Measurements from ENCODE around the gene SHC2.

GRCh38 chr19:422213-422916 is 38.5 kb downstream of the SHC2 start:
- TF ChIP-seq TAF1 (IDR thresholded peaks at IDR 0.05; ENCODE audit: borderline replicate concordance, low read depth, low read length) (no peak), POLR2A (IDR thresholded peaks at IDR 0.05; ENCODE audit: low read depth, low read length) (no peak)

Measured in GM12892 (cell line).